Smooth muscle cell of the pulmonary artery (primary cell): ENCODE measurements around the gene AGAP5. TPM values are rescaled to one million over a fixed set of nuclear protein-coding genes. Genes with fewer than 3 reads are reported as not detected.

Source experiments
- total RNA-seq: library from RNA; depleted of rRNA; stranded (reverse); fragments of >200 nt; gene quantifications from 2 replicates; pipeline ENCODE4 v1.2.3, GENCODE V29; 2014

Gene AGAP5
- total RNA-seq, result 4.0 and 4.8 TPM in 2 replicates

GRCh38 chr10:73697675-73698159 is at the start of gene AGAP5:
Gene AGAP5 (minus strand): TSS chr10:73698109. CDS start chr10:73697755, 354 bp downstream.

GRCh38 chr10:73743905-73744663 is 46.2 kb upstream of the AGAP5 start, which contains the start of gene SEC24C:
Gene SEC24C (plus strand): TSS chr10:73744372. CDS start chr10:73746833, 2,461 bp downstream.

GRCh38 chr10:73655990-73656298 is 42.0 kb downstream of the AGAP5 start, which contains the start of gene SYNPO2L:
Gene SYNPO2L (minus strand): TSS chr10:73656029. CDS start chr10:73655922, 107 bp downstream.

GRCh38 chr10:73641328-73642060 is 56.4 kb downstream of the AGAP5 start, which contains the start of gene MYOZ1:
Gene MYOZ1 (minus strand): TSS chr10:73641474. CDS start chr10:73640017, 1,457 bp downstream.

Other genes with a start within 250 kb of the AGAP5 start
- gene PPP3CB, start 202.1 kb downstream of the AGAP5 start, total RNA-seq, result 48.5 and 59.4 TPM in 2 replicates
- gene USP54, start 106.8 kb downstream of the AGAP5 start, total RNA-seq, result 6.6 and 11.0 TPM in 2 replicates
- gene MYOZ1, start 56.6 kb downstream of the AGAP5 start, total RNA-seq, result 0.20 and 0.33 TPM in 2 replicates
- 0.07 TPM in 1 of 2 replicates, not detected in the other for gene SYNPO2L, start 42.1 kb downstream of the AGAP5 start, total RNA-seq
- 76.3 and 85.0 TPM in 2 replicates for gene SEC24C, start 46.3 kb upstream of the AGAP5 start, total RNA-seq
- 9.2 and 12.7 TPM in 2 replicates for gene CHCHD1, start 83.9 kb upstream of the AGAP5 start, total RNA-seq
- gene ZSWIM8, start 87.5 kb upstream of the AGAP5 start, total RNA-seq, result 70.8 and 81.8 TPM in 2 replicates
- gene NDST2, start 113.5 kb upstream of the AGAP5 start, total RNA-seq, result 12.8 and 14.5 TPM in 2 replicates
- gene CAMK2G, start 176.4 kb upstream of the AGAP5 start, total RNA-seq, result 35.3 and 36.7 TPM in 2 replicates
- 73.5 and 110 TPM in 2 replicates for gene PLAU, start 213.0 kb upstream of the AGAP5 start, total RNA-seq